B cell (primary cell): ENCODE measurements around the gene HEYL. TPM values are rescaled to one million over a fixed set of nuclear protein-coding genes. Genes with fewer than 3 reads are reported as not detected.

Source experiments
- ATAC-seq: fragments of 200-7000 bp; cut with Tn5 transposase; one replicate; pipeline ENCODE4 v1.10.0; 2021; ENCODE audit warnings: low read depth, mild to moderate bottlenecking, moderate number of reproducible peaks, moderate library complexity
- CTCF ChIA-PET: fragments of 350-600 bp; sonication (Branson Sonifier 250); formaldehyde crosslinking; loops from one replicate; lab custom pipeline; 2021; ENCODE audit warnings: antibody characterized with exemption, inconsistent platforms; lab: Charles Lee
- POLR2A ChIA-PET: fragments of 350-600 bp; sonication (Branson Sonifier 250); formaldehyde crosslinking; loops from one replicate; lab custom pipeline; 2021; ENCODE audit warnings: antibody characterized with exemption; lab: Charles Lee
- DNase-seq: peaks from one replicate; pipeline ENCODE4 v3.0.0; 2013
- H2AFZ ChIP-seq: 2 replicates; pipeline ENCODE4 v1.6.1; 2012; ENCODE audit warnings: mild to moderate bottlenecking, low read depth, low read length; ENCODE audit not compliant: insufficient read depth, poor library complexity, severe bottlenecking
- H3K27ac ChIP-seq, 2 donors: 1 replicate in 1 of 2; 2 replicates in 1 of 2; pipeline ENCODE4 v1.5.1; 2012 to 2013; ENCODE audit warnings: low read length in 2 of 2, mild to moderate bottlenecking in 2 of 2, moderate library complexity in 1 of 2
- H3K27me3 ChIP-seq, 4 experiments: fragments of 200-600 bp in 1 of 4; sonication (generic) in 1 of 4; replicated peaks in 1 of 4; 1 replicate in 2 of 4; 2 replicates in 2 of 4; pipeline versions ENCODE4 v1.6.1 to v1.7.0; 2013 to 2016; ENCODE audit warnings: low read length in 3 of 4, mild to moderate bottlenecking in 2 of 4, mixed read lengths in 1 of 4, moderate library complexity in 1 of 4; ENCODE audit not compliant: insufficient read depth in 4 of 4, control insufficient read depth in 3 of 4; ENCODE audit errors: control extremely low read depth in 1 of 4
- H3K36me3 ChIP-seq, 2 experiments: replicated peaks in 1 of 2; 1 replicate in 1 of 2; 2 replicates in 1 of 2; pipeline versions ENCODE4 v1.6.1 to v1.7.1; 2013; ENCODE audit warnings: low read length in 1 of 2; ENCODE audit not compliant: insufficient read depth in 2 of 2, control insufficient read depth in 1 of 2; ENCODE audit errors: control extremely low read depth in 1 of 2, extremely low read depth in 1 of 2
- H3K4me1 ChIP-seq, 2 donors: fragments of 200-600 bp in 1 of 2; sonication (generic) in 1 of 2; 1 replicate in 1 of 2; 2 replicates in 1 of 2; pipeline versions ENCODE4 v1.5.1 to v1.6.1; 2013 to 2017; ENCODE audit warnings: low read length in 2 of 2; ENCODE audit not compliant: control insufficient read depth in 2 of 2, insufficient read depth in 2 of 2
- H3K4me2 ChIP-seq: replicated peaks from 2 replicates; pipeline ENCODE3; 2012; ENCODE audit warnings: mild to moderate bottlenecking, low read depth, low read length; ENCODE audit not compliant: poor library complexity, severe bottlenecking
- H3K4me3 ChIP-seq, 5 experiments: fragments of 200-600 bp in 1 of 5; sonication (generic) in 1 of 5; 1 replicate in 3 of 5; 2 replicates in 2 of 5; pipeline versions ENCODE4 v1.5.1 to v1.7.0; 2011 to 2016; ENCODE audit warnings: low read length in 4 of 5, mild to moderate bottlenecking in 4 of 5, low read depth in 2 of 5, control low read depth in 1 of 5, moderate library complexity in 1 of 5; ENCODE audit not compliant: insufficient read depth in 1 of 5; ENCODE audit errors: control extremely low read depth in 1 of 5, extremely low read depth in 1 of 5
- H3K79me2 ChIP-seq: fragments of 200-600 bp; sonication (generic); one replicate; pipeline ENCODE4 v1.6.0; 2016; ENCODE audit warnings: low read length; ENCODE audit not compliant: control insufficient read depth, insufficient read depth
- H3K9ac ChIP-seq: fragments of 200-600 bp; sonication (generic); 2 replicates; pipeline ENCODE4 v1.6.1; 2017; ENCODE audit warnings: mild to moderate bottlenecking, low read length, moderate library complexity
- H3K9me3 ChIP-seq, 3 donors: one replicate each; pipeline versions ENCODE4 v1.6.1 to v1.7.1; 2013; ENCODE audit warnings: low read length in 2 of 3; ENCODE audit not compliant: control insufficient read depth in 2 of 3, insufficient read depth in 1 of 3; ENCODE audit errors: control extremely low read depth in 1 of 3
- H4K20me1 ChIP-seq: 2 replicates; pipeline ENCODE4 v1.6.0; 2012; ENCODE audit warnings: mild to moderate bottlenecking, low read length; ENCODE audit not compliant: insufficient read depth, control insufficient read depth, poor library complexity, severe bottlenecking
- H3K27ac Mint-ChIP-seq: one replicate; pipeline ENCODE4 v1.8.0; 2021; ENCODE audit warnings: mixed read lengths
- H3K27me3 Mint-ChIP-seq: one replicate; pipeline ENCODE4 v1.8.0; 2021; ENCODE audit warnings: mixed read lengths
- H3K4me1 Mint-ChIP-seq: one replicate; pipeline ENCODE4 v1.8.0; 2021; ENCODE audit warnings: mixed read lengths
- H3K4me3 Mint-ChIP-seq: one replicate; pipeline ENCODE4 v1.8.0; 2021; ENCODE audit warnings: mixed read lengths
- H3K9me3 Mint-ChIP-seq: one replicate; pipeline ENCODE4 v1.8.0; 2022; ENCODE audit warnings: mixed read lengths; ENCODE audit not compliant: insufficient read depth
- EZH2 ChIP-seq: IDR thresholded peaks from 2 replicates; pipeline ENCODE4 v1.6.1; 2012; ENCODE audit warnings: borderline replicate concordance, low read depth, mild to moderate bottlenecking, moderate library complexity, low read length; ENCODE audit not compliant: insufficient read depth, poor library complexity, severe bottlenecking
- WGBS: methylation state at CpG from one replicate; pipeline ENCODE4 v1.1.5; 2013; ENCODE audit warnings: missing lambda C conversion rate; ENCODE audit not compliant: insufficient coverage; 5-methylcytosine and 5-hydroxymethylcytosine counted together
- intact Hi-C: fragments of 100-400 bp; cut with micrococcal nuclease; formaldehyde crosslinking; loops from one replicate; pipeline ENCODE4 v1.10.0; 2022
- polyA plus RNA-seq: library from polyadenylated mRNA; depleted of rRNA; stranded (reverse); fragments of >200 nt; gene quantifications from 2 replicates; pipeline ENCODE4 v1.2.3, GENCODE V29; 2012
- total RNA-seq, 2 donors: library from RNA; stranded (reverse); fragments of 120-200 nt in 1 of 2; gene quantifications; 1 replicate in 1 of 2; 2 replicates in 1 of 2; pipeline versions ENCODE4 v1.2.3 to v1.2.4, GENCODE V29; 2013 to 2022
- TF ChIP-seq, protein P1 (sequence below): fragments of 200-600 bp; IDR thresholded peaks from one replicate; pipeline ENCODE4 v1.8.0; 2022; ENCODE audit warnings: antibody characterized with exemption, mild to moderate bottlenecking

HEYL gene
- total and polyA plus RNA-seq, 2 donors (not counting 1 experiment from before 2014, with no cell fraction given): 0.12 TPM; not detected in 1

DNA sequence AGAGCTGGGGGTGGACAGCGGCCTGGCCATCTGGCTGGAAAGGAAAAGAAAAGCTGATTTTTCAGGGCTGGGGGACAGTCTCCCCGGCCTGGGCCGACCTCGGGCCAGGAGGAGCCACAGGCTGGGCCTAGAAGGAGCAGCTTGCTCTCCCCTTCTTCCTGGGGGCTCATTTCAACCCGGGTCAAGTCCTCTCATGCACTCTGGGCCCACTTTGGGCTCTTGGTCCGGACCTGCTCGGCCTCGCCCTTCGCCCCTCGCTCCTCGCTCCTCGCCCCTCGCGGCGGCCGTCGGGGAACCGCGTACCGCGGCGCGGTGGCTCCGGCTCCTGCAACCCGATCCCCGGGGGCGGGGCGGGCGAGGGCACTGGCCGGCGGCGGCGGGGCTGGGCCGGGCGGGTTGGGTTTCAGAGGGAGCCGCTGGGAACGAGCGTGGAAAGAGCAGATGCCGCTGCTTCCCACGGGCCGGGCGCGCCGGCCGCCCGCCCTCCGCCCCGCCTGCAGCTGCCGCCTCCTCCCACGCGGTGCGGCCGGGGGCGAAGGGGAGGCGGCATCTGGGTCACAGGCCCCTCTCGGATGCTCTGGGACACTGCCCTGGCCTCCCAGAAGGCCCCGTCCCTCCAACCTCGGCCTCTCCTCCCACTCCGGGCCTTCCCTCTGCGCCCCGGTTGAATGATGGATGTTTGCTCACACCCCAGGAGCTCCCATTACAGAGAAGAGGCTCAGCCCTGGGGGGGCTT, 6.6 kb downstream of the HEYL start:
- H3K79me2 ChIP-seq: no peaks in the 10 kb centered on the region
- CTCF ChIA-PET: interaction anchor here (0.8 kb wide), 1 partner anchor 21 kb away, joined by 3 read pairs; no protein-coding TSS in a partner anchor
- TF ChIP-seq, protein P1, sequence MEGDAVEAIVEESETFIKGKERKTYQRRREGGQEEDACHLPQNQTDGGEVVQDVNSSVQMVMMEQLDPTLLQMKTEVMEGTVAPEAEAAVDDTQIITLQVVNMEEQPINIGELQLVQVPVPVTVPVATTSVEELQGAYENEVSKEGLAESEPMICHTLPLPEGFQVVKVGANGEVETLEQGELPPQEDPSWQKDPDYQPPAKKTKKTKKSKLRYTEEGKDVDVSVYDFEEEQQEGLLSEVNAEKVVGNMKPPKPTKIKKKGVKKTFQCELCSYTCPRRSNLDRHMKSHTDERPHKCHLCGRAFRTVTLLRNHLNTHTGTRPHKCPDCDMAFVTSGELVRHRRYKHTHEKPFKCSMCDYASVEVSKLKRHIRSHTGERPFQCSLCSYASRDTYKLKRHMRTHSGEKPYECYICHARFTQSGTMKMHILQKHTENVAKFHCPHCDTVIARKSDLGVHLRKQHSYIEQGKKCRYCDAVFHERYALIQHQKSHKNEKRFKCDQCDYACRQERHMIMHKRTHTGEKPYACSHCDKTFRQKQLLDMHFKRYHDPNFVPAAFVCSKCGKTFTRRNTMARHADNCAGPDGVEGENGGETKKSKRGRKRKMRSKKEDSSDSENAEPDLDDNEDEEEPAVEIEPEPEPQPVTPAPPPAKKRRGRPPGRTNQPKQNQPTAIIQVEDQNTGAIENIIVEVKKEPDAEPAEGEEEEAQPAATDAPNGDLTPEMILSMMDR: no peak
- no peak for TF ChIP-seq EZH2
- H3K9ac ChIP-seq: no peak overlapping the region
- H3K27me3 Mint-ChIP-seq: peaks cover 44% of the 10 kb centered on the region
- POLR2A ChIA-PET: no interaction called here
- H3K4me3 ChIP-seq: no peak overlapping the region
- H3K27ac Mint-ChIP-seq: no peak overlapping the region
- H2AFZ ChIP-seq: no peak overlapping the region
- DNase-seq: no peak
- 88% methylated on average over 57 of the region's 61 CpGs for whole genome bisulfite sequencing
- intact Hi-C loops: no loop called here
- H3K27ac ChIP-seq: no peak overlapping the region
- H3K9me3 Mint-ChIP-seq: no peaks in the 10 kb centered on the region
- H3K4me3 Mint-ChIP-seq: no peak overlapping the region
- H3K36me3 ChIP-seq: no peaks in the 10 kb centered on the region
- no peak for ATAC-seq
- no peaks in the 10 kb centered on the region for H3K4me1 Mint-ChIP-seq
- no peaks in the 10 kb centered on the region for H4K20me1 ChIP-seq
- no peaks in the 10 kb centered on the region for H3K9me3 ChIP-seq
- H3K4me1 ChIP-seq: no peaks in the 10 kb centered on the region
- peaks cover 0 to 11% (median 8%) of the 10 kb centered on the region in 4 experiments for H3K27me3 ChIP-seq
- H3K4me2 ChIP-seq: no peak overlapping the region

DNA sequence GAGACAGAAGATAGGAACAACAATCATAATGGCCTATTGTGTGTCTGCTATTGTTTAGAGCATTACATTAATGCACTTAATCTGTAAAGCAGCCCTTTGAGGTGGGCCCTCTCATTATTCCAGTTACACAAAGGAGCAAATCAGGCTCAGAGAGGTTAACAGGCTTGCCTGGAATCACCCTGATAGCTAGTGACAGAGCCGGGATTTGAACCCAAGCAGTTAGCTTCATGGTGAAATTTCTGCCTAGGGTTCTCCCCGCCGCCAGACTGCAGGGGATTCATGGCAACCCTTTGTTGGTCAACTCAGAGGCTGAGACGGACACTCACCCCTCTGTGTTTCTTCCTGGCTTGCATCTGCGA, 7.1 kb downstream of the HEYL start:
- ATAC-seq (no peak), DNase-seq (no peak)
- H3K27ac Mint-ChIP-seq: no peak overlapping the region
- WGBS: 98% methylated on average over 5 of the region's 5 CpGs
- ChIA-PET POLR2A (no interaction called here), CTCF (no interaction called here)
- no peak overlapping the region for H3K9ac ChIP-seq
- H3K4me2 ChIP-seq: no peak overlapping the region
- no peak overlapping the region for H3K4me3 ChIP-seq
- no peaks in the 10 kb centered on the region for H3K9me3 ChIP-seq
- H3K79me2 ChIP-seq: no peaks in the 10 kb centered on the region
- no peak overlapping the region for H3K4me3 Mint-ChIP-seq
- H3K27ac ChIP-seq: no peak overlapping the region
- TF ChIP-seq EZH2: no peak
- TF ChIP-seq, protein P1: no peak
- H4K20me1 ChIP-seq: no peaks in the 10 kb centered on the region
- H3K4me1 Mint-ChIP-seq: no peaks in the 10 kb centered on the region
- intact Hi-C loops: no loop called here
- no peaks in the 10 kb centered on the region for H3K4me1 ChIP-seq
- no peaks in the 10 kb centered on the region for H3K36me3 ChIP-seq
- H3K9me3 Mint-ChIP-seq: no peaks in the 10 kb centered on the region
- H3K27me3 Mint-ChIP-seq: peaks cover 40% of the 10 kb centered on the region
- H3K27me3 ChIP-seq: peaks cover 0 to 8% (median 4%) of the 10 kb centered on the region in 4 experiments
- H2AFZ ChIP-seq: no peak overlapping the region
